Bronchial epithelial cell (primary cell): ENCODE measurements around the gene EME2. TPM values are rescaled to one million over a fixed set of nuclear protein-coding genes. Genes with fewer than 3 reads are reported as not detected.

Source experiments
- DNase-seq: peaks from one replicate; pipeline ENCODE4 v3.0.0-alpha.2; 2010; ENCODE audit warnings: low read depth
- FAIRE-seq: peaks from 2 replicates; lab custom pipeline; 2011; peaks lifted over from hg19 to GRCh38; lab: Jason Lieb, UNC
- H3K27me3 ChIP-seq: 2 replicates; pipeline ENCODE4 v1.5.1; 2011; ENCODE audit warnings: low read length; ENCODE audit not compliant: control insufficient read depth, insufficient read depth
- H3K36me3 ChIP-seq: 2 replicates; pipeline ENCODE4 v1.5.1; 2011; ENCODE audit warnings: low read length; ENCODE audit not compliant: control insufficient read depth, insufficient read depth
- H3K4me3 ChIP-seq: 2 replicates; pipeline ENCODE4 v1.5.1; 2011; ENCODE audit warnings: mild to moderate bottlenecking, low read depth, low read length, control low read depth
- CTCF ChIP-seq: IDR thresholded peaks from 2 replicates; pipeline ENCODE4 v1.5.1; 2011; ENCODE audit warnings: mild to moderate bottlenecking, moderate library complexity, low read length, control low read depth, inconsistent platforms; ENCODE audit not compliant: insufficient read depth, severe bottlenecking
- total RNA-seq: library from RNA; depleted of rRNA; stranded (reverse); fragments of >200 nt; gene quantifications from 2 replicates; pipeline ENCODE4 v1.2.1, GENCODE V29; 2014

EME2 gene
- total RNA-seq, 1 donor from 2014 or later, result 5.8 TPM

DNA sequence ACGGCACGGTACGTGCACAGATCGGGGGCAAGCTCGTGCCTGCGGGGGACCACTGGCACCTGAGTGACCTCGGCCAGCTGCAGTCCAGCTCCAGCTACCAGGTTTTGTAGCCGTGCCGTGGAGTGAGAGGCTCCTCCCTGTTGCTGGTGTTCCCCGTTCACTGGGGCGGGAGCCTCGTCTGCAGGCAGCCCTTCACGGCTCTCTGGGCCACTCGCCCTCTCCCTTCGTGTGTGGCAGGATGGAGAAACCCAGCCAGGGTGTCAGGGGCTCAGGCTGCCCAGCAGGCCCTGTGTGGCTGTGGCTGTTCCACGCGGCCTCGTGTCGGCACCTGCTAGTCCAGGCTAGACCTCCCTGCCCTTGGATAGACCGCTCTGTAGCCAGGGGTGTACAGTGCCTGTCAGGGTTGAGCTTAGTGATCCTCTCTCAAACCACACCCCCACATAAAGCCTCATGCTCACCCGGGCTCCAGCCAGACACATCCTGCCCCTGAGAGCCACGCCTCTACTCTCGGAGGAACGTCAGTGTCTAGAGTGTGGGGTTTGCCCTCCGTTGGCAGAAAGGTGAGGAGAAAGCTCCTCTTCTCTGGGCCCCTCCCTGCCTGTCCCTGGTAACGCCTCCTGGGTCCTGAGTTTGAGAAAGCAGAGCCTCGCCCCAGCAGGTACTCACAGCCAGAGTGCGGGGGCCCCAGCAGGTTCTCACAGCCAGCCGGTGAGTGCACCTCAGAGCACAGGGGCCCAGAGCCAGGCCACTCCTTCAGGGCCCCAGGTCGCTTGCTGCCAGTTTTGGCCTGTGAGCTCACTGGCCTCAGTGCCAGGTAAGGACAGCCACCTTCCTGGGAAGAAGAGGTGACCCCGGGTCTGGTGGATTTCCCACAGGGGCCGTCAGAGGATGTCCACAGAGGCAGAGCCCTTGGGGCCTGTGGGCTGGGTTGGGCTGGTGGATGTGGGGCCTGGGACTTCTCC, 29.0 kb upstream of the EME2 start:
- Histone ChIP-seq H3K36me3 (peaks cover 21% of the 10 kb centered on the region), H3K4me3 (no peak overlapping the region), H3K27me3 (no peaks in the 10 kb centered on the region)
- no peak for FAIRE-seq
- no peak for TF ChIP-seq CTCF
- no peak for DNase-seq

DNA sequence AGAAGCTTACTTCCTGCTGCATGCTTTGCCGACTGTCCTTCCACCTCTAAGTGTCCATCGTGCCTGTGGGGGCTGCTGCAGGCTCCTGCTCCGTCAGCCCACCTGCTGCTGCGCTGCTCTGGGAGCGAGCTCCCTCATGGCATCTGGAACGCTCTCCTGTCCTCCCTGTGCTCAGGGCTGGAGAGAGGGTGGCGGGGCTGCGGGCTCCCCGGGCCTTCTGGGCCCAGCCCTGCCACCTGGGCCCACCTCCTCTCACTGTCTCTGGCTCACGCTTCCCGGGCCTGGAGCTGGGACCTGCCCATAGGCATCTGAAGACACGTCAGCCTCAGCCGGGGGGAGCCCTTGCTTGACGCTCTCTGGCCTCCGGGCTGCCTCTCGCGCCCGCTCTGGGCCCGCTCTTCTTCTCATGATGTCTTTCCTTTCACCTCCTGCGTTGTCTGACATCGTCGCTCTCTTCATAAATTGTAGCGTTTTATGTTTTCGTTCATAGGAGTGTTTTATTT, 28.2 kb upstream of the EME2 start:
- TF ChIP-seq CTCF, result no peak
- Histone ChIP-seq H3K4me3 (no peak overlapping the region), H3K27me3 (no peaks in the 10 kb centered on the region), H3K36me3 (peaks cover 27% of the 10 kb centered on the region)
- FAIRE-seq (no peak), DNase-seq (no peak)

GRCh38 chr16:1745181-1745899, 27.3 kb upstream of the EME2 start:
- FAIRE-seq (no peak), DNase-seq (no peak)

DNA sequence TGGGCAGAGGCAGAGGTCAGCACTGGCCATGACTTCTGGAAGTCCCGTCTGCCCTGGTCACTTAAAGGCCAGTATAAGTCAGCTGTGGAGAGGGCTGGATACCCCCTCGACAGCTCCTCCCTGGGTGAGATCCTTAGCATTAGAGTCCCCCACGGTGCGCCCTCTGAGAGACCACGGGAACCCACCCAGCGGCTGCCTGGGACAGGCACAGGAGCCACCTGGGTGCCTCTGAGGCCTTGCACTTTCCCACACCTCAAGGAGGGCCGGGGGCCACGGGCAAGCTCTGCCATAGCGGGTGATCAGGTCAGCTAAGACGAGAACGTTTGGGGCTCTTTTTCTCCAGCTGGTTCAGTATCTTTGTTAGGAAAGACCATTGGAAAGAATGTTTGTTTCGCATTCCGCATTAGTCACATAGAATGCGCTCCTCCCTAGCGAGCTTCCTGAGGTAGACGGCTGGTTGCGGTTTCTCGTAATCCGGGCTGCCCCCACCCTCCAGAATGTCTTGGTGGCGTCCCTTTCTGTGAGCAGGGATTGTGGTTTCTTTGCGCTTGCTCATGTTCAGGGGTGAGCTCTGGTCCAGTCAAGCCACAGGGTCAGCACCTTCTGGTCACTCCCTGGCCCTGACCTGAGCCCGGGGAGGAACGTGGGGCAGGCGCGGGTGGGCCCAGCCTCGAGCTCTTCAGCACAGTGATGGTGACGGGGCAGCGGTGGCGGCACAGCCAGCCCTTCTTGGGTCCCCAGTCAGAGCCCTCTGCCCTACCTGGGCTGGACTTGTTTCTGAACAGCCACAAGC, 26.5 kb upstream of the EME2 start:
- no peaks in the 10 kb centered on the region for H3K27me3 ChIP-seq
- FAIRE-seq (no peak), DNase-seq (no peak)
- no peak overlapping the region for H3K4me3 ChIP-seq
- peaks cover 26% of the 10 kb centered on the region for H3K36me3 ChIP-seq
- TF ChIP-seq CTCF, result no peak

More at GRCh38 chr16:1745181-1745899, 27.3 kb upstream of the EME2 start:
- Histone ChIP-seq H3K4me3 (no peak overlapping the region), H3K36me3 (peaks cover 27% of the 10 kb centered on the region), H3K27me3 (no peaks in the 10 kb centered on the region)
- TF ChIP-seq CTCF, result no peak

DNA sequence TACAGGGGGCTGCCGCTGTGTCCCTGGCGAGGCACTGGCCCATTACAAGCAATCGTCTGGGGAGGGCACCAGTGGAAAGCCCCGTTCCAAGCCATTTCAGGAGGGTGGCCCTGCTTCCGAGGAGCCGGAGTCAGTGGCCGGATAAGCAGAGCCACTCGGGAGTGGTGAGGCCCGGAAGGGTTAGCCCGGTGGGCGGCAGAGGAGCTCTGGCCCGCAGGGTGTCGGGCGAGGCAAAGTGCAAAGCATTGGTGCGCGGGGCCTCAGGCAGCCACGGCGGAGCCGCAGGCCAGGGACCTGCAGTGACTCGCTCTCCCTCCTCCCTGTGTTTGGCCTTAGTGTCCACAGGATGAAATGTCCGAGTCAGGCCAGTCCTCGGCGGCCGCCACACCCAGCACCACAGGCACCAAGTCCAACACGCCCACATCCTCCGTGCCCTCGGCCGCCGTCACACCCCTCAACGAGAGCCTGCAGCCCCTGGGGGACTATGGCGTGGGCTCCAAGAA, 25.9 kb upstream of the EME2 start:
- FAIRE-seq, result no peak
- peaks cover 27% of the 10 kb centered on the region for H3K36me3 ChIP-seq
- TF ChIP-seq CTCF, result no peak
- H3K27me3 ChIP-seq, result no peaks in the 10 kb centered on the region
- peak; percentile 64 for DNase-seq
- H3K4me3 ChIP-seq, result no peak overlapping the region
